K562 (cell line): Measurements from ENCODE around the gene KNG1. TPM values are rescaled to one million over a fixed set of nuclear protein-coding genes. Genes with fewer than 3 reads are reported as not detected.

Source experiments
- ARID1B ChIP-seq: fragments of 450-650 bp; IDR thresholded peaks from 2 replicates; pipeline ENCODE4 v1.6.1; 2016; ENCODE audit warnings: antibody characterized with exemption, mild to moderate bottlenecking, inconsistent platforms
- GABPB2 ChIP-seq: fragments of 250-450 bp; sonication (Bioruptor Pico); conservative IDR thresholded peaks from 2 replicates; pipeline ENCODE4 v1.5.1; 2021; ENCODE audit warnings: mild to moderate bottlenecking
- GATA2 ChIP-seq: sonication (generic); formaldehyde crosslinking; IDR thresholded peaks from 2 replicates; pipeline ENCODE4 v1.4.0; 2020; ENCODE audit warnings: mild to moderate bottlenecking, missing genetic modification reagents
- MTA3 ChIP-seq: fragments of 450-650 bp; formaldehyde crosslinking; IDR thresholded peaks from 2 replicates; pipeline ENCODE4 v1.6.1; 2017; ENCODE audit warnings: mild to moderate bottlenecking, borderline replicate concordance
- NFIX ChIP-seq: fragments of 250-450 bp; sonication (Bioruptor Pico); IDR thresholded peaks from 2 replicates; pipeline ENCODE4 v1.4.0; 2020; ENCODE audit warnings: low read depth, mild to moderate bottlenecking, moderate library complexity
- NUFIP1 ChIP-seq: fragments of 450-650 bp; IDR thresholded peaks from 2 replicates; pipeline ENCODE4 v1.6.1; 2018; ENCODE audit not compliant: partially characterized antibody
- RBM15 ChIP-seq: fragments of 200-400 bp; formaldehyde crosslinking; IDR thresholded peaks from 2 replicates; pipeline ENCODE4 v1.6.1; 2018; ENCODE audit warnings: mild to moderate bottlenecking, low read length, moderate library complexity; ENCODE audit not compliant: insufficient read depth
- RBM17 ChIP-seq: fragments of 200-400 bp; formaldehyde crosslinking; IDR thresholded peaks from 2 replicates; pipeline ENCODE4 v1.6.1; 2017; ENCODE audit warnings: low read depth, mild to moderate bottlenecking, low read length, borderline replicate concordance
- RHOXF2B ChIP-seq: fragments of 250-450 bp; sonication (Bioruptor Pico); conservative IDR thresholded peaks from 2 replicates; pipeline ENCODE4 v1.5.1; 2021
- RNF2 ChIP-seq: sonication (generic); IDR thresholded peaks from 2 replicates; pipeline ENCODE4 v1.6.1; 2016
- RUNX1 ChIP-seq: sonication (generic); IDR thresholded peaks from 2 replicates; pipeline ENCODE4 v1.6.1; 2016; ENCODE audit warnings: antibody characterized with exemption, low read depth
- SMARCC2 ChIP-seq: fragments of 450-650 bp; IDR thresholded peaks from 2 replicates; pipeline ENCODE4 v1.6.1; 2017; ENCODE audit warnings: antibody characterized with exemption, moderate library complexity, mild to moderate bottlenecking, low read depth
- SRSF3 ChIP-seq: fragments of 200-400 bp; formaldehyde crosslinking; IDR thresholded peaks from 2 replicates; pipeline ENCODE4 v1.6.1; 2016; ENCODE audit warnings: mild to moderate bottlenecking, low read length, moderate library complexity; ENCODE audit not compliant: insufficient read depth
- STAT5A ChIP-seq: IDR thresholded peaks from 2 replicates; pipeline ENCODE4 v1.6.1; 2012; ENCODE audit warnings: low read length, inconsistent platforms, borderline replicate concordance
- TCFL5 ChIP-seq: fragments of 250-450 bp; sonication (Bioruptor Pico); conservative IDR thresholded peaks from 2 replicates; pipeline ENCODE4 v1.6.1; 2021; ENCODE audit warnings: mild to moderate bottlenecking, moderate library complexity, matching md5 sums
- WHSC1 ChIP-seq: IDR thresholded peaks from one replicate; pipeline ENCODE4 v1.6.1; 2012; ENCODE audit warnings: low read length, control low read depth, inconsistent platforms
- ZNF41 ChIP-seq: fragments of 250-450 bp; sonication (Bioruptor Pico); conservative IDR thresholded peaks from 2 replicates; pipeline ENCODE4 v1.4.0; 2020; ENCODE audit warnings: mild to moderate bottlenecking
- ZNF696 ChIP-seq: fragments of 250-450 bp; sonication (Bioruptor Pico); conservative IDR thresholded peaks from 2 replicates; pipeline ENCODE4 v1.4.0; 2020; ENCODE audit warnings: mild to moderate bottlenecking, moderate library complexity
- ZNF77 ChIP-seq: fragments of 250-450 bp; sonication (Bioruptor Pico); IDR thresholded peaks from 2 replicates; pipeline ENCODE4 v1.5.0; 2020
- ZNF778 ChIP-seq: fragments of 450-650 bp; formaldehyde crosslinking; IDR thresholded peaks from 2 replicates; pipeline ENCODE4 v1.4.0; 2020; ENCODE audit warnings: mild to moderate bottlenecking, moderate library complexity
- polyA plus RNA-seq, 8 experiments: library from polyadenylated mRNA; depleted of rRNA in 4 of 8; stranded (reverse) in 5 of 8; unstranded in 3 of 8; fragments of >200 nt; fragmentation: Nextera tagmentation in 2 of 8; fragmentation: Illumina TruSeq in 1 of 8; extraction: Ambion mirVana in 2 of 8; extraction: Trizol in 1 of 8; gene quantifications; 2 replicates each; pipeline versions ENCODE4 v1.2.1 to v1.2.3, GENCODE V29; 2011 to 2014; ENCODE audit warnings: inconsistent platforms in 1 of 8, missing spikeins in 1 of 8
- total RNA-seq, 7 experiments: library from RNA; depleted of rRNA in 6 of 7; stranded (reverse); fragments of >200 nt in 6 of 7; fragmentation: Illumina TruSeq in 2 of 7; extraction: Trizol in 2 of 7; gene quantifications; 2 replicates each; pipeline versions ENCODE4 v1.2.1 to v1.2.3, GENCODE V29; 2011 to 2021; ENCODE audit warnings: low replicate concordance in 1 of 7
- TF ChIP-seq, protein P1 (sequence below): fragments of 450-650 bp; IDR thresholded peaks from 2 replicates; pipeline ENCODE4 v1.6.1; 2016; ENCODE audit warnings: low read depth, mild to moderate bottlenecking, moderate library complexity
- TF ChIP-seq, protein P2 (sequence below): sonication (generic); formaldehyde crosslinking; IDR thresholded peaks from 2 replicates; pipeline ENCODE4 v1.5.0; 2020; ENCODE audit warnings: missing genetic modification reagents
- TF ChIP-seq, protein P3 (sequence below): sonication (generic); formaldehyde crosslinking; IDR thresholded peaks from 2 replicates; pipeline ENCODE4 v1.8.0; 2022; ENCODE audit warnings: mild to moderate bottlenecking, missing genetic modification reagents
- TF ChIP-seq, protein P4 (sequence below): sonication (generic); formaldehyde crosslinking; IDR thresholded peaks from 2 replicates; pipeline ENCODE4 v1.9.0; 2022; ENCODE audit warnings: mild to moderate bottlenecking, missing genetic modification reagents
- TF ChIP-seq, protein P5 (sequence below), 2 experiments: fragments of 200-800 bp in 1 of 2; sonication (Bioruptor generic) in 1 of 2; sonication (generic) in 1 of 2; formaldehyde crosslinking in 1 of 2; IDR thresholded peaks in 1 of 2; conservative IDR thresholded peaks in 1 of 2; 2 replicates each; pipeline versions ENCODE4 v1.5.0 to v1.6.1; 2016 to 2020; ENCODE audit warnings: missing compliant biosample characterization in 1 of 2, missing genetic modification characterization in 1 of 2, missing genetic modification reagents in 1 of 2

KNG1 gene
- total and polyA plus RNA-seq, 9 of the 15 experiments (the other 6 are each of a cell fraction or from before 2014, with no cell fraction given) = 0.09 TPM; not detected in 8

DNA sequence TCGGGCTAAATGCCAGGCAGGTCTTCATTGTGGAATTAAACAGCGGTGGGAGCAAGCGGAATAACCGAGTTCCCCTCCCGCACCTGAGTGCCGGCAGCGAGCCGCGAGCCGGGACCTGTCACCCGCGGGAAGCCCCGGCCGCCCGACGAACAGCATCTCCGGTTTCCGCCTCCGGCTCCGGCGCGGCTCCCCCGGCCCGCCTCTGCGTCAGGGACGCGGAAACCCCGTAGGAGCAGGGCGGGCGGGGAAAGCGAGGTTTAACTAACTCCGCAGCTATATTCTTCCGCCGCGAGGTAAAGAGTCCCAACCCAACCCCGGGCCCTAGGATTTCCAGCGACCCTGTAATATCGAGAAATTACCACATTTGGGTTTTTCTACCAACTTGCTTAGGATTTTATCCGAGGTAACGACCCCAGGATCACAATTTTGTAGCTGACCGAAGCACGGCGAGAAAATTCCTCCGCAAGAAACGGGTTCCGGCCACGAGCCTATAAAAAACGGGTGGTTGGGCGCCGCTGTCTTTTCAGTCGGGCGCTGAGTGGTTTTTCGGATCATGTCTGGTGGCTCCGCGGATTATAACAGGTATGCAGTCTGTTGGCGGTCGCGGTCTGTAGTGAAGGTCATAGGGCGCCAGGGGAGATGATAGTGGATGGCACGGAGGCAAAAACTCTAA is 66.0 kb downstream of the KNG1 start, which contains the start of gene EIF4A2 (continued):
- TF ChIP-seq RNF2 (no peak; the same call in none of the 2 replicates), NUFIP1 (no peak), ZNF778 (CRISPR knock-in tag) (no peak), STAT5A (no peak; the same call in 1 of the 2 replicates), ZNF77 (CRISPR knock-in tag) (no peak), ARID1B (peak; percentile 59; the same call in 1 of the 2 replicates), MTA3 (peak; percentile 99), ZNF41 (CRISPR knock-in tag) (no peak), RUNX1 (0 out of 2 replicates have a peak, but pooled peaks have one; percentile 49), RHOXF2B (CRISPR knock-in tag) (no peak; the same call in 1 of the 2 replicates), NFIX (CRISPR knock-in tag) (no peak), GABPB2 (CRISPR knock-in tag) (no peak), WHSC1 (no peak), RBM15 (no peak), SMARCC2 (no peak), ZNF696 (no peak), SRSF3 (no peak), RBM17 (no peak), GATA2 (CRISPR knock-in tag) (0 out of 2 replicates have a peak, but pooled peaks have one; percentile 35), TCFL5 (CRISPR knock-in tag) (no peak)
- TF ChIP-seq, protein P1, sequence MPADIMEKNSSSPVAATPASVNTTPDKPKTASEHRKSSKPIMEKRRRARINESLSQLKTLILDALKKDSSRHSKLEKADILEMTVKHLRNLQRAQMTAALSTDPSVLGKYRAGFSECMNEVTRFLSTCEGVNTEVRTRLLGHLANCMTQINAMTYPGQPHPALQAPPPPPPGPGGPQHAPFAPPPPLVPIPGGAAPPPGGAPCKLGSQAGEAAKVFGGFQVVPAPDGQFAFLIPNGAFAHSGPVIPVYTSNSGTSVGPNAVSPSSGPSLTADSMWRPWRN = peak; percentile 74; the same call in 1 of the 2 replicates
- TF ChIP-seq, protein P2, sequence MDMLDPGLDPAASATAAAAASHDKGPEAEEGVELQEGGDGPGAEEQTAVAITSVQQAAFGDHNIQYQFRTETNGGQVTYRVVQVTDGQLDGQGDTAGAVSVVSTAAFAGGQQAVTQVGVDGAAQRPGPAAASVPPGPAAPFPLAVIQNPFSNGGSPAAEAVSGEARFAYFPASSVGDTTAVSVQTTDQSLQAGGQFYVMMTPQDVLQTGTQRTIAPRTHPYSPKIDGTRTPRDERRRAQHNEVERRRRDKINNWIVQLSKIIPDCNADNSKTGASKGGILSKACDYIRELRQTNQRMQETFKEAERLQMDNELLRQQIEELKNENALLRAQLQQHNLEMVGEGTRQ (CRISPR knock-in tag) = 0 out of 2 replicates have a peak, but pooled peaks have one; percentile 7
- TF ChIP-seq, protein P3, sequence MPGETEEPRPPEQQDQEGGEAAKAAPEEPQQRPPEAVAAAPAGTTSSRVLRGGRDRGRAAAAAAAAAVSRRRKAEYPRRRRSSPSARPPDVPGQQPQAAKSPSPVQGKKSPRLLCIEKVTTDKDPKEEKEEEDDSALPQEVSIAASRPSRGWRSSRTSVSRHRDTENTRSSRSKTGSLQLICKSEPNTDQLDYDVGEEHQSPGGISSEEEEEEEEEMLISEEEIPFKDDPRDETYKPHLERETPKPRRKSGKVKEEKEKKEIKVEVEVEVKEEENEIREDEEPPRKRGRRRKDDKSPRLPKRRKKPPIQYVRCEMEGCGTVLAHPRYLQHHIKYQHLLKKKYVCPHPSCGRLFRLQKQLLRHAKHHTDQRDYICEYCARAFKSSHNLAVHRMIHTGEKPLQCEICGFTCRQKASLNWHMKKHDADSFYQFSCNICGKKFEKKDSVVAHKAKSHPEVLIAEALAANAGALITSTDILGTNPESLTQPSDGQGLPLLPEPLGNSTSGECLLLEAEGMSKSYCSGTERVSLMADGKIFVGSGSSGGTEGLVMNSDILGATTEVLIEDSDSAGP = no peak
- TF ChIP-seq, protein P4, sequence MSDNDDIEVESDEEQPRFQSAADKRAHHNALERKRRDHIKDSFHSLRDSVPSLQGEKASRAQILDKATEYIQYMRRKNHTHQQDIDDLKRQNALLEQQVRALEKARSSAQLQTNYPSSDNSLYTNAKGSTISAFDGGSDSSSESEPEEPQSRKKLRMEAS (CRISPR knock-in tag) = peak; percentile 55
- TF ChIP-seq, protein P5, sequence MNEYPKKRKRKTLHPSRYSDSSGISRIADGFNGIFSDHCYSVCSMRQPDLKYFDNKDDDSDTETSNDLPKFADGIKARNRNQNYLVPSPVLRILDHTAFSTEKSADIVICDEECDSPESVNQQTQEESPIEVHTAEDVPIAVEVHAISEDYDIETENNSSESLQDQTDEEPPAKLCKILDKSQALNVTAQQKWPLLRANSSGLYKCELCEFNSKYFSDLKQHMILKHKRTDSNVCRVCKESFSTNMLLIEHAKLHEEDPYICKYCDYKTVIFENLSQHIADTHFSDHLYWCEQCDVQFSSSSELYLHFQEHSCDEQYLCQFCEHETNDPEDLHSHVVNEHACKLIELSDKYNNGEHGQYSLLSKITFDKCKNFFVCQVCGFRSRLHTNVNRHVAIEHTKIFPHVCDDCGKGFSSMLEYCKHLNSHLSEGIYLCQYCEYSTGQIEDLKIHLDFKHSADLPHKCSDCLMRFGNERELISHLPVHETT (CRISPR knock-in tag; conservative IDR thresholded peaks at IDR 0.05 in 1 of 2, IDR thresholded peaks at IDR 0.05 in 1 of 2) = peak in 1 of 2 experiments; percentile 97; a peak in 2 of 4 replicates
